Measurements from ENCODE around the gene KDM1A.

DNA sequence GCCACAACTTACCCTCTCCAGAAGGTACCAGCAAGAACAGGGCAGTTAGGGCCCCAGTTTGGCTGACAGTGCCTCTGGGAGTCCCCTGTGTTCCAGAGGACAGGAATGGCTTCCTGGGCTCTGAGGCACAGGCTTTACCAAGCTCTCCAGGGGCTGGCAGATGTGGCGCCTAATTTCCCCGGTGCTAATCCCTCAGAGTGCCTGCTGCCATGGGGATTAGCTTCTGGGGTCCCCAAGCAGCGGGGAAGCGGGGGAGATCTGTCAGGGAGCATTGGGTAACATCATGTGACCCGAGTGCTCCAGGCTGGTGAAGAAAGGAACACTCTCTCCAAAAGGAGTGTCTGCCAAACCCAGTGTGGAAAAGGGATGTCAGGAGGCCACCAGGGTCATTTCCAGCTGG lies 46.5 kb upstream of the KDM1A start, which contains the start of gene LACTBL1:
- TF ChIP-seq, protein P1, sequence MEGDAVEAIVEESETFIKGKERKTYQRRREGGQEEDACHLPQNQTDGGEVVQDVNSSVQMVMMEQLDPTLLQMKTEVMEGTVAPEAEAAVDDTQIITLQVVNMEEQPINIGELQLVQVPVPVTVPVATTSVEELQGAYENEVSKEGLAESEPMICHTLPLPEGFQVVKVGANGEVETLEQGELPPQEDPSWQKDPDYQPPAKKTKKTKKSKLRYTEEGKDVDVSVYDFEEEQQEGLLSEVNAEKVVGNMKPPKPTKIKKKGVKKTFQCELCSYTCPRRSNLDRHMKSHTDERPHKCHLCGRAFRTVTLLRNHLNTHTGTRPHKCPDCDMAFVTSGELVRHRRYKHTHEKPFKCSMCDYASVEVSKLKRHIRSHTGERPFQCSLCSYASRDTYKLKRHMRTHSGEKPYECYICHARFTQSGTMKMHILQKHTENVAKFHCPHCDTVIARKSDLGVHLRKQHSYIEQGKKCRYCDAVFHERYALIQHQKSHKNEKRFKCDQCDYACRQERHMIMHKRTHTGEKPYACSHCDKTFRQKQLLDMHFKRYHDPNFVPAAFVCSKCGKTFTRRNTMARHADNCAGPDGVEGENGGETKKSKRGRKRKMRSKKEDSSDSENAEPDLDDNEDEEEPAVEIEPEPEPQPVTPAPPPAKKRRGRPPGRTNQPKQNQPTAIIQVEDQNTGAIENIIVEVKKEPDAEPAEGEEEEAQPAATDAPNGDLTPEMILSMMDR (IDR thresholded peaks at IDR 0.05), result no peak
- TF ChIP-seq EZH2phosphoT487 (IDR thresholded peaks at IDR 0.05), result no peak

Data from neural progenitor cell (in vitro differentiated cells).